OCI-LY3 (cell line): ENCODE measurements around the gene SPEF2.

ENCODE experiments used
- EZH2phosphoT487 ChIP-seq: fragments of 200-600 bp; shearing (Covaris generic); IDR thresholded peaks from 2 replicates; pipeline ENCODE4 v1.6.1; 2018; ENCODE audit warnings: antibody characterized with exemption, mixed run types, low read depth
- TF ChIP-seq, protein P1 (sequence below): fragments of 200-600, 300-600 bp; sonication (generic); IDR thresholded peaks from 2 replicates; pipeline ENCODE4 v1.5.1; 2014; ENCODE audit warnings: antibody characterized with exemption, low read length, low read depth

DNA sequence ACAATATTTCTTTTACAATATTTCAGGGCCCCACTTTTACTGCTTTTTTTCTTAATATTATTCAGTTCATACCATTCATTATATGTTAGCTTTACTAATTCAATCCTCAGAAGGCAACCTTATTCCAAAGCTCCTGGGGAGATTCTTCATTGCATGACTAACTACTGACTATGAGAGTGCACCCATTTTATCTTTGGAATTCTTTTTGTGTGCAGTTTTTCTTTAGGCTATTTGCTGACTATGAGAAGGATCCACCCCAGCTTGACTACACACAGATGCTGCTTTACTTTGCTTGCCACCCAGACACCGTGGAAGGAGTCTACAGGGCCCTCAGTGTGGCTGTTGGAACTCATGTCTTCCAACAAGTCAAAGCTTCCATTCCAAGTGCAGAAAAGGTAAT is 182.1 kb downstream of the SPEF2 start:
- TF ChIP-seq, protein P1, sequence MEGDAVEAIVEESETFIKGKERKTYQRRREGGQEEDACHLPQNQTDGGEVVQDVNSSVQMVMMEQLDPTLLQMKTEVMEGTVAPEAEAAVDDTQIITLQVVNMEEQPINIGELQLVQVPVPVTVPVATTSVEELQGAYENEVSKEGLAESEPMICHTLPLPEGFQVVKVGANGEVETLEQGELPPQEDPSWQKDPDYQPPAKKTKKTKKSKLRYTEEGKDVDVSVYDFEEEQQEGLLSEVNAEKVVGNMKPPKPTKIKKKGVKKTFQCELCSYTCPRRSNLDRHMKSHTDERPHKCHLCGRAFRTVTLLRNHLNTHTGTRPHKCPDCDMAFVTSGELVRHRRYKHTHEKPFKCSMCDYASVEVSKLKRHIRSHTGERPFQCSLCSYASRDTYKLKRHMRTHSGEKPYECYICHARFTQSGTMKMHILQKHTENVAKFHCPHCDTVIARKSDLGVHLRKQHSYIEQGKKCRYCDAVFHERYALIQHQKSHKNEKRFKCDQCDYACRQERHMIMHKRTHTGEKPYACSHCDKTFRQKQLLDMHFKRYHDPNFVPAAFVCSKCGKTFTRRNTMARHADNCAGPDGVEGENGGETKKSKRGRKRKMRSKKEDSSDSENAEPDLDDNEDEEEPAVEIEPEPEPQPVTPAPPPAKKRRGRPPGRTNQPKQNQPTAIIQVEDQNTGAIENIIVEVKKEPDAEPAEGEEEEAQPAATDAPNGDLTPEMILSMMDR: no peak
- TF ChIP-seq EZH2phosphoT487: no peak
